ENCODE measurements around the gene HMGXB3. TPM values are rescaled to one million over a fixed set of nuclear protein-coding genes. Genes with fewer than 3 reads are reported as not detected.
"Not testable (repeated sequence)": the region's sequence is repeated elsewhere in the genome, so short reads cannot be mapped to it uniquely, and the experiment has no call there.

Gene HMGXB3
- total and polyA plus RNA-seq, 4 experiments from 2014 or later, result 8.5 to 35.4 (median 25.0) TPM

DNA sequence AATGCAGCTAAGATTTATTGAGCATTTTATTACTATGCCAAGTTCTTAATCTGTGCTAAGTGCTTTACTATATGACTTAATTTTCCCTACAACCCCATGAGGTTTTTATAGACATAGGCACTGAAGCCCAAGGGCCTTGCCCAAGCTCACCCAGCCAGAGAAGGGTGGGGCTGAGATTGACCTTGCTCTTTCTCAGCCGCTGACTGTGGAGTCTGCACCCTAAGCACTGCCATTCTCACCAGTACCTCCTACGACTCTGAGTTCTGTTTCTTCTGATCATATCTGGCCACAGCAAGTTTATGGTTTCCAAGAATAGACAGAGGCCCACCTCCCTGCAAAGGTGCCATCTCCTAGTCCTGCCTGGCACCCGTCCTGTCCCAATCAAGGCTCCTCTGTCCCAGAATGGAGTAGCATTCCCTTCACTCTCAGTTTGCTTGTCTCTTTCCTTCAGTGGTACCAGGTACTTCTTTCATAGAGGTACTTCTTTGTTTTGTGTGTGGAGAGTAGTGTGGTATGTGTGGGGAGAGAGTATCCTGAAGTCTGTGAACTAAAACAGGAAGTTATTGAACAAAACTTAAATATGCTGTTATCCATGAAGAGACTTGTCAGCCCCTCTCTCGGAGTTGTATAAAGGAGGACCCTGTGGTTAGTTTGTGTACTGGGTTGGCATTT, 43.3 kb downstream of the HMGXB3 start:
- H3K36me3 Mint-ChIP-seq, result peaks cover 59 to 91% of the 10 kb centered on the region in 2 donors
- CTCF ChIA-PET (ENCODE audit: partially characterized antibody), result no interaction called here
- peaks cover 4 to 25% (median 7%) of the 10 kb centered on the region in 4 donors for H3K4me1 Mint-ChIP-seq
- H3K4me1 ChIP-seq (ENCODE audit: insufficient read depth, low read length), result peaks cover 11% of the 10 kb centered on the region
- POLR2A ChIA-PET (ENCODE audit: partially characterized antibody), result no interaction called here
- peak overlapping the region in 5 of 7 donors; percentile 10 to 81 (median 61) for H3K27ac Mint-ChIP-seq
- H3K27ac ChIP-seq (ENCODE audit: low read depth, low read length), result no peak overlapping the region
- no peak overlapping the region for H3K4me3 Mint-ChIP-seq
- H3K27me3 Mint-ChIP-seq, result no peaks in the 10 kb centered on the region
- DNase-seq, result no peak
- intact Hi-C loops (cut with micrococcal nuclease), result no loop called here
- no peaks in the 10 kb centered on the region for H3K9me3 ChIP-seq (ENCODE audit: control insufficient read depth in 1 of 2, low read length in 2 of 2)
- peaks cover 0 to 2% (median 0%) of the 10 kb centered on the region in 8 donors for H3K9me3 Mint-ChIP-seq
- H3K4me3 ChIP-seq (ENCODE audit: low read length in 2 of 2), result no peak overlapping the region
- peaks cover 78% of the 10 kb centered on the region for H3K36me3 ChIP-seq (ENCODE audit: insufficient read depth, low read length)
- no peaks in the 10 kb centered on the region for H3K27me3 ChIP-seq (ENCODE audit: insufficient read depth, low read length)

DNA sequence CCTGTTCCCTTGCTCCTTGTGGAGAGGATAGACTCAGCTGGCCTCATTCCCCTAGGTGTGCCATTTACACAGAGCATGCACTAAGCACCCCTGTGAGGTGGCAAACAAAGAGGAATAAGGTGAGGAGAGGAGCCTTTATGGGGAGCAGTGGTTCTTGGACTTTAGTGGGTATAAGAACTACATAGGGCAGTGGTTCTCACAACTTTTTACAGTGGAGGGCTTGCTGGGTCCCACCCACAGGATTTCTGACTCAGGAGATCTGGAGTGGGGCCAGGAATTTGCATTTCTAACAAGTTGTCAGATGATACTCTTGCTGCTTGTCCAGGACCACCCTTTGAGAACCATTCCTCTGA, 43.8 kb downstream of the HMGXB3 start:
- Histone ChIP-seq H3K4me1 (ENCODE audit: insufficient read depth, low read length) (peaks cover 11% of the 10 kb centered on the region), H3K36me3 (ENCODE audit: insufficient read depth, low read length) (peaks cover 82% of the 10 kb centered on the region), H3K27ac (ENCODE audit: low read depth, low read length) (no peak overlapping the region), H3K9me3 (ENCODE audit: control insufficient read depth in 1 of 2, low read length in 2 of 2) (no peaks in the 10 kb centered on the region), H3K27me3 (ENCODE audit: insufficient read depth, low read length) (no peaks in the 10 kb centered on the region), H3K4me3 (ENCODE audit: low read length in 2 of 2) (no peak overlapping the region)
- Mint-ChIP-seq H3K27me3 (no peaks in the 10 kb centered on the region), H3K36me3 (peaks cover 64 to 92% of the 10 kb centered on the region in 2 donors), H3K4me3 (no peak overlapping the region), H3K27ac (peak overlapping the region in 3 of 7 donors; percentile 17 to 50 (median 42)), H3K9me3 (peaks cover 0 to 2% (median 0%) of the 10 kb centered on the region in 8 donors), H3K4me1 (peaks cover 4 to 25% (median 7%) of the 10 kb centered on the region in 4 donors)
- intact Hi-C loops (cut with micrococcal nuclease), result no loop called here
- POLR2A ChIA-PET (ENCODE audit: partially characterized antibody), result no interaction called here
- CTCF ChIA-PET (ENCODE audit: partially characterized antibody), result no interaction called here
- DNase-seq, result no peak

DNA sequence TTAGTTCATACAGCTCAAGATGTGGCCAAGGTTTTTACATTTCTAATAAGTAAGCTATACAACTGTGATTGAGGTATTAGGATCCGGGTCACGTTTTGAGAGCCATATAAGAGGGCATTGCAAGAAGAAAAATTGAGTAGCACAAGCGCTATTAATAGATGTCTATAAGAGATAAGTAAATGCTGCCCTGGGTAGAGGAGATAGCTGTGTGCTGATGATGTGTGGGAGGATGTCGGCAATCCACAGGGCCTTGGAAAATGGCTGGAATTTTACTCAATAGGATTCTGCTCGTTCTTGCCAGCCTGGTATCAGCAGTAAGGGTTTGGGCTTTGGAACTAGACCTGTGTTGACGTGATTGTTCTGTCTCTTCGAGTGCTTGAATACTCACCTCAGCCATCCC, 44.2 kb downstream of the HMGXB3 start:
- no peak for DNase-seq
- ChIA-PET POLR2A (ENCODE audit: partially characterized antibody) (no interaction called here), CTCF (ENCODE audit: partially characterized antibody) (no interaction called here)
- H3K9me3 ChIP-seq (ENCODE audit: control insufficient read depth in 1 of 2, low read length in 2 of 2), result no peaks in the 10 kb centered on the region
- Mint-ChIP-seq H3K27ac (peak overlapping the region in 3 of 7 donors; percentile 6 to 50 (median 13)), H3K4me3 (no peak overlapping the region), H3K4me1 (peaks cover 4 to 25% (median 7%) of the 10 kb centered on the region in 4 donors), H3K36me3 (peaks cover 65 to 93% of the 10 kb centered on the region in 2 donors), H3K27me3 (no peaks in the 10 kb centered on the region), H3K9me3 (peaks cover 0 to 2% (median 0%) of the 10 kb centered on the region in 8 donors)
- H3K4me3 ChIP-seq (ENCODE audit: low read length in 2 of 2), result no peak overlapping the region
- intact Hi-C loops (cut with micrococcal nuclease), result no loop called here
- H3K36me3 ChIP-seq (ENCODE audit: insufficient read depth, low read length), result peaks cover 86% of the 10 kb centered on the region
- H3K27me3 ChIP-seq (ENCODE audit: insufficient read depth, low read length), result no peaks in the 10 kb centered on the region
- no peak overlapping the region for H3K27ac ChIP-seq (ENCODE audit: low read depth, low read length)
- peaks cover 11% of the 10 kb centered on the region for H3K4me1 ChIP-seq (ENCODE audit: insufficient read depth, low read length)

DNA sequence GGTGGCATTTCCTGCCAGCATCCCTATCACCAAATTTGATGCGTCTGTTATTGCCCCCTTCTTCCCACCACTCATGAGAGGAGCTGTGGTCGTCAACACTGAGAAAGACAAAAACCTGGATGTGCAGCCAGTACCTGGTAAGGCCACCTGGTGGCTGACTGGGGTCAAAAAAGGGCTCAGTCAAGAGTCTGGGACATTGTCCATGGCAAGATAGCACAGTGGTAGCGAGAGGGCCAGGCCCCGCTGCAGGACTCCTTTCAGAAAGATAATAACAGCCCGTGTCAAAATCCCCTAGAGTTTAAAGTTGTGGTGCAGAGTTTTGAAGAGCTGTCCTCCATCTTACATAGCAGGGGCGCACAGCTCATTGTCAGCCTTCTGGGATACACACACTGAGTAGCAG, 45.0 kb downstream of the HMGXB3 start:
- ChIA-PET CTCF (ENCODE audit: partially characterized antibody) (no interaction called here), POLR2A (ENCODE audit: partially characterized antibody) (no interaction called here)
- no peak overlapping the region for H3K4me3 Mint-ChIP-seq
- H3K36me3 ChIP-seq (ENCODE audit: insufficient read depth, low read length), result peaks cover 91% of the 10 kb centered on the region
- peaks cover 4 to 25% (median 7%) of the 10 kb centered on the region in 4 donors for H3K4me1 Mint-ChIP-seq
- H3K27ac ChIP-seq (ENCODE audit: low read depth, low read length), result no peak overlapping the region
- H3K27me3 Mint-ChIP-seq, result no peaks in the 10 kb centered on the region
- no peak overlapping the region for H3K4me3 ChIP-seq (ENCODE audit: low read length in 2 of 2)
- peaks cover 61 to 94% of the 10 kb centered on the region in 2 donors for H3K36me3 Mint-ChIP-seq
- peaks cover 11% of the 10 kb centered on the region for H3K4me1 ChIP-seq (ENCODE audit: insufficient read depth, low read length)
- no peaks in the 10 kb centered on the region for H3K27me3 ChIP-seq (ENCODE audit: insufficient read depth, low read length)
- H3K27ac Mint-ChIP-seq, result peak overlapping the region in 2 of 7 donors; percentile 15 to 34
- DNase-seq, result no peak
- H3K9me3 ChIP-seq (ENCODE audit: control insufficient read depth in 1 of 2, low read length in 2 of 2), result no peaks in the 10 kb centered on the region
- intact Hi-C loops (cut with micrococcal nuclease), result no loop called here
- peaks cover 0 to 2% (median 0%) of the 10 kb centered on the region in 8 donors for H3K9me3 Mint-ChIP-seq

DNA sequence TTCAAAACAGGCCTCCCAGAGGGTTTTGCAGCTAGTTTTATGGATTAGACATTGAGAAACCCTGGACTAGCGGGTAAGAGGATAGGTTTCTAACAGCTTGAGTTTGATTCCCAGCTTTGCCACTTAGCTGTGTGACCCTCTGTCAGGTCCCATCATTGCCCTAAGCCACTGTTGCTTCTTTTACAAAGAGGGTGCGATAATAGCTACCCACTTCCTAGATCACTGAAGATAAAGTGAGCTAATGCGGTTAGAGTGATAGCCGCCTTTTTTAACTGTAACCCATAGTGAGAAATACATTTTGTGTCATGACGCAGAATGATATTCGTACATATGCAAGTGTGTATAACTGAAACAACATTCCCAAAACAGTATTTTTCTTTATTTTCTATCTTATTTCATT, 45.5 kb downstream of the HMGXB3 start:
- Histone ChIP-seq H3K36me3 (ENCODE audit: insufficient read depth, low read length) (peaks cover 91% of the 10 kb centered on the region), H3K27me3 (ENCODE audit: insufficient read depth, low read length) (no peaks in the 10 kb centered on the region), H3K27ac (ENCODE audit: low read depth, low read length) (no peak overlapping the region), H3K9me3 (ENCODE audit: control insufficient read depth in 1 of 2, low read length in 2 of 2) (no peaks in the 10 kb centered on the region), H3K4me1 (ENCODE audit: insufficient read depth, low read length) (peaks cover 11% of the 10 kb centered on the region), H3K4me3 (ENCODE audit: low read length in 2 of 2) (no peak overlapping the region)
- H3K4me1 Mint-ChIP-seq, result peaks cover 4 to 25% (median 7%) of the 10 kb centered on the region in 4 donors
- H3K9me3 Mint-ChIP-seq, result peaks cover 0 to 2% (median 0%) of the 10 kb centered on the region in 8 donors
- H3K36me3 Mint-ChIP-seq, result peaks cover 61 to 94% of the 10 kb centered on the region in 2 donors
- H3K27me3 Mint-ChIP-seq, result no peaks in the 10 kb centered on the region
- H3K27ac Mint-ChIP-seq, result peak overlapping the region in 1 of 7 donors; percentile 34
- peak in 2 of 5 donors; percentile 5 to 18 for DNase-seq
- ChIA-PET POLR2A (ENCODE audit: partially characterized antibody) (no interaction called here), CTCF (ENCODE audit: partially characterized antibody) (no interaction called here)
- no peak overlapping the region for H3K4me3 Mint-ChIP-seq
- intact Hi-C loops (cut with micrococcal nuclease), result no loop called here

DNA sequence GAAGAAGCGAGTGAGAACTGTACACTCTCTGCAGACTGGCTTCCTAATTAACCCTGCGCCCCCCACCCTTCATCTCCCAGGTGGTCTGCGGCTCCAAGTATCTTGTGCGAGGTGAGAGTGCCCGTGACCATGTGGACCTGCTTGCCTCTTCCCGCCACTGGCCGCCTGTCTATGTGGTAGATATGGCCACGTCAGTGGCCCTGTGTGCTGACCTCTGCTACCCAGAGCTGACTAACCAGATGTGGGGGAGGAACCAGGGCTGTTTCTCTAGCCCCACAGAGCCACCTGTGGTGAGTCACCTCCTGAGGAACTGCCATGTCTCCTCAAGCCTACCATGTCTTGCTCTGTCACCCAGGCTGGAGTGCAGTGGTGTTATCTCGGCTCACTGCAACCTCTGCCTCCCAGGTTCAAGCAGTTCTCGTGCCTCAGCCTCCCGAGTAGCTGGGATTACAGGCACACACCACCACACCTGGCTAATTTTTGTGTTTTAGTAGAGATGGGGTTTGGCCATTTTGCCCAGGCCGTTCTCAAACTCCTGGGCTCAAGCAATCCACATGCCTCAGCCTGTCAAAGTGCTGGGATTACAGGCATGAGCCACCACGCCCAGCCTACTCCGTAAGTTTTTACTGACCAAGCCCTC, 49.8 kb downstream of the HMGXB3 start:
- peaks cover 49 to 90% of the 10 kb centered on the region in 2 donors for H3K36me3 Mint-ChIP-seq
- not testable (repeated sequence) for H3K4me3 Mint-ChIP-seq
- peak overlapping the region in 1 of 7 donors; percentile 70 for H3K27ac Mint-ChIP-seq

DNA sequence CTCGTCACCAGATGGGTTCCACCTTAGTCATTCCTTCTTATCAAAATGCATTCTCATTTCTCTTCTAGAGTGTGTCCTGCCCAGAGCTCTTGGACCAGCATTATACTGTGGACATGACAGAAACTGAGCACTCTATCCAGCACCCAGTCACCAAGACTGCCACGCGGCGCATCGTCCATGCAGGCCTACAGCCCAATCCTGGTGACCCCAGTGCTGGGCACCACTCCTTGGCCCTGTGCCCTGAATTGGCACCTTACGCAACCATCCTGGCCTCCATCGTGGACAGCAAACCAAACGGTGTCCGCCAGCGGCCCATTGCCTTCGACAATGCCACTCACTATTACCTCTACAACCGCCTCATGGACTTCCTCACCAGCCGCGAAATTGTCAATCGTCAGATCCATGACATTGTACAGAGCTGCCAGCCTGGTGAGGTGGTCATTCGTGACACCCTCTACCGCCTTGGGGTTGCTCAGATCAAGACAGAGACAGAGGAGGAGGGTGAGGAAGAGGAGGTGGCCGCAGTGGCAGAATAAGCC, 51.2 kb downstream of the HMGXB3 start:
- Mint-ChIP-seq H3K36me3 (peaks cover 49 to 86% of the 10 kb centered on the region in 2 donors), H3K4me3 (no peak overlapping the region), H3K4me1 (peaks cover 0 to 1% (median 0%) of the 10 kb centered on the region in 4 donors), H3K27ac (peak overlapping the region in 1 of 7 donors; percentile 23), H3K9me3 (no peaks in the 10 kb centered on the region), H3K27me3 (no peaks in the 10 kb centered on the region)
- ChIA-PET CTCF (ENCODE audit: partially characterized antibody) (no interaction called here), POLR2A (ENCODE audit: partially characterized antibody) (no interaction called here)
- Histone ChIP-seq H3K27me3 (ENCODE audit: insufficient read depth, low read length) (no peaks in the 10 kb centered on the region), H3K4me3 (ENCODE audit: low read length in 2 of 2) (no peak overlapping the region), H3K27ac (ENCODE audit: low read depth, low read length) (no peak overlapping the region), H3K36me3 (ENCODE audit: insufficient read depth, low read length) (peaks cover 64% of the 10 kb centered on the region), H3K9me3 (ENCODE audit: control insufficient read depth in 1 of 2, low read length in 2 of 2) (no peaks in the 10 kb centered on the region), H3K4me1 (ENCODE audit: insufficient read depth, low read length) (no peaks in the 10 kb centered on the region)
- no peak for DNase-seq
- intact Hi-C loops (cut with micrococcal nuclease), result no loop called here

More for the DNA sequence above, 49.8 kb downstream of the HMGXB3 start:
- H3K4me1 ChIP-seq (ENCODE audit: insufficient read depth, low read length); H3K9me3 ChIP-seq (ENCODE audit: control insufficient read depth in 1 of 2, low read length in 2 of 2); H3K27ac ChIP-seq (ENCODE audit: low read depth, low read length); DNase-seq; POLR2A ChIA-PET (ENCODE audit: partially characterized antibody); intact Hi-C loops (cut with micrococcal nuclease); H3K27me3 ChIP-seq (ENCODE audit: insufficient read depth, low read length); H3K27me3 Mint-ChIP-seq; H3K9me3 Mint-ChIP-seq; H3K4me1 Mint-ChIP-seq; H3K4me3 ChIP-seq (ENCODE audit: low read length in 2 of 2): not testable (repeated sequence)
- CTCF ChIA-PET (ENCODE audit: partially characterized antibody), result interaction anchor here (0.6 to 1.2 kb wide), 2 partner anchors 20 to 24 kb away, joined by 3 to 4 read pairs; no protein-coding TSS in a partner anchor
- peaks cover 72% of the 10 kb centered on the region for H3K36me3 ChIP-seq (ENCODE audit: insufficient read depth, low read length)

Data from CD4-positive, alpha-beta memory T cell (primary cell).